C4-2B (cell line): ENCODE data around the gene MAPK8IP2.

Experiments
- ZFX ChIP-seq: fragments of 450-650 bp; IDR thresholded peaks from 2 replicates; pipeline ENCODE4 v1.6.1; 2017
- TF ChIP-seq, protein P1 (sequence below): fragments of 450-650 bp; conservative IDR thresholded peaks from 2 replicates; pipeline ENCODE4 v1.5.1; 2017; ENCODE audit warnings: mild to moderate bottlenecking

DNA sequence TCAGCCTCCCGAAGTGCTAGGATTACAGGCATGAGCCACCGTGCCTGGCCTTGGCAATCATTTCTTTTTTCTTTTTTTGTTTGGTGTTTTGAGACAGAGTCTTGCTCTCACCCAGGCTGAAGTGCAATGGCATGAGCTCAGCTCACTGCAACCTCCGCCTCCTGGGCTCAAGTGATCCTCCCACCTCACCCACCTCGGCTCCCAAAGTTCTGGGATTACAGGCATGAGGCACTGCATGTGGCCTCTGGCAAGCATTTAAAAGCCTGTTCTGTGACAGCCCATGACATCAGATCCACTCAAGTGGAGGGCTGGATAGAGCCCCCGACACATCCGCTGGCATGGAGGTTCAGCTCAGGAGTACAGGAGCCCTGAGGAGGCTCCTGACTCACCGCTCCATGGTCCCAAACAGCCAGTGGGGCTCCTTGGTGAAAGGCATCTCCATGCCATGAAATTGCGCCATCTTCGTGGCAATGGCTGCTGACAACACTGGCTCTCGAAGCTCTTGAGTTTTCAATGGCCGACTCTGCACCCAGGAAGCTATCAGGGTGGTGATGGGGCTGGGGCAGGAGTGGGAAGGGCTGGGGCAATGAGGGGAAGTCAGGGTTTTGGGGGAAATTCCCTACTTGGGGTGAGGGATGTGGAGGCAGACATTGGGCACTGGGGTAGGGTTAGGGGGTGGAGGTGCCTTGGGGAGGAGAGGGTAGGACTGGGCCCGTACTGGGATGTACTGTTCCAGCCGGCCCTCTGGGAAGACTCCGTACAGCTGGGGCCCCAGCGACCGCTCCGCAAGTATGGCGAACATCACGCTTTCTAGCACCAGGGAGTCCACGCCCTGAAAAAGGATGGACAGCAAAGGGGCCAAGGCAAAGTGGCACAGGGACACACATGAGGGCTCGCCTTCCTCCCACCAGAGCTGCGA, 19.3 kb upstream of the MAPK8IP2 start:
- TF ChIP-seq, protein P1, sequence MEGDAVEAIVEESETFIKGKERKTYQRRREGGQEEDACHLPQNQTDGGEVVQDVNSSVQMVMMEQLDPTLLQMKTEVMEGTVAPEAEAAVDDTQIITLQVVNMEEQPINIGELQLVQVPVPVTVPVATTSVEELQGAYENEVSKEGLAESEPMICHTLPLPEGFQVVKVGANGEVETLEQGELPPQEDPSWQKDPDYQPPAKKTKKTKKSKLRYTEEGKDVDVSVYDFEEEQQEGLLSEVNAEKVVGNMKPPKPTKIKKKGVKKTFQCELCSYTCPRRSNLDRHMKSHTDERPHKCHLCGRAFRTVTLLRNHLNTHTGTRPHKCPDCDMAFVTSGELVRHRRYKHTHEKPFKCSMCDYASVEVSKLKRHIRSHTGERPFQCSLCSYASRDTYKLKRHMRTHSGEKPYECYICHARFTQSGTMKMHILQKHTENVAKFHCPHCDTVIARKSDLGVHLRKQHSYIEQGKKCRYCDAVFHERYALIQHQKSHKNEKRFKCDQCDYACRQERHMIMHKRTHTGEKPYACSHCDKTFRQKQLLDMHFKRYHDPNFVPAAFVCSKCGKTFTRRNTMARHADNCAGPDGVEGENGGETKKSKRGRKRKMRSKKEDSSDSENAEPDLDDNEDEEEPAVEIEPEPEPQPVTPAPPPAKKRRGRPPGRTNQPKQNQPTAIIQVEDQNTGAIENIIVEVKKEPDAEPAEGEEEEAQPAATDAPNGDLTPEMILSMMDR: no peak
- TF ChIP-seq ZFX: no peak
